Body of pancreas (tissue), 4 donors: ENCODE results near the gene PLD1. TPM values are rescaled to one million over a fixed set of nuclear protein-coding genes. Genes with fewer than 3 reads are reported as not detected.

Experiments
- ATAC-seq: fragments of 150-250 bp; one replicate; pipeline ENCODE4 v1.9.1; 2016
- DNase-seq, 4 donors: peaks; one replicate each; pipeline ENCODE4 v3.0.0-alpha.2; 2019
- H3K27ac ChIP-seq, 4 donors: fragments of 200-600 bp; sonication (generic); 1 replicate in 3 of 4; 2 replicates in 1 of 4; pipeline versions ENCODE4 v1.5.1 to v1.6.1; 2016 to 2019; ENCODE audit warnings: mild to moderate bottlenecking in 1 of 4, mixed read lengths in 1 of 4, moderate library complexity in 1 of 4
- H3K27me3 ChIP-seq, 2 donors: fragments of 200-600 bp; sonication (generic); one replicate each; pipeline ENCODE4 v1.6.0; 2016; ENCODE audit warnings: mild to moderate bottlenecking in 1 of 2
- H3K36me3 ChIP-seq, 2 donors: fragments of 200-600 bp; sonication (generic); replicated peaks in 1 of 2; 2 replicates each; pipeline ENCODE4 v1.5.1; 2016; ENCODE audit warnings: low read depth in 2 of 2; ENCODE audit not compliant: insufficient read depth in 1 of 2
- H3K4me1 ChIP-seq: fragments of 200-600 bp; sonication (generic); one replicate; pipeline ENCODE4 v1.6.0; 2016
- H3K4me3 ChIP-seq, 2 donors: fragments of 200-600 bp; sonication (generic); 1 replicate in 1 of 2; 2 replicates in 1 of 2; pipeline ENCODE4 v1.5.1; 2016 to 2019
- H3K9me3 ChIP-seq, 3 donors: fragments of 200-600 bp; sonication (generic); 1 replicate in 2 of 3; 2 replicates in 1 of 3; pipeline ENCODE4 v1.5.1; 2016
- CTCF ChIP-seq, 7 experiments: fragments of 450-650 bp in 4 of 7; fragments of 200-600 bp in 3 of 7; sonication (generic) in 3 of 7; IDR thresholded peaks; one replicate each; pipeline ENCODE4 v1.5.1; 2016 to 2019; ENCODE audit warnings: antibody characterized with exemption in 7 of 7
- POLR2A ChIP-seq, 3 donors: fragments of 450-650 bp; IDR thresholded peaks; one replicate each; pipeline ENCODE4 v1.6.1; 2016; ENCODE audit warnings: antibody characterized with exemption in 3 of 3, mild to moderate bottlenecking in 2 of 3
- WGBS, 2 donors: methylation state at CpG; one replicate each; pipeline ENCODE4 v1.1.5; 2017; 5-methylcytosine and 5-hydroxymethylcytosine counted together
- intact Hi-C: fragments of 100-400 bp; cut with DNase I; formaldehyde crosslinking; loops from one replicate; pipeline ENCODE4 v1.15.1; 2023
- total RNA-seq, 2 donors: library from RNA; depleted of rRNA; stranded (reverse); fragments of >200 nt; gene quantifications; one replicate each; pipeline ENCODE4 v1.1.0, GENCODE V29; 2016

The PLD1 gene
- total RNA-seq, 2 donors from 2014 or later: 60.4 to 96.2 TPM

GRCh38 chr3:171660188-171660587, 150.1 kb downstream of the PLD1 start:
- no peaks in the 10 kb centered on the region for H3K9me3 ChIP-seq
- H3K36me3 ChIP-seq: peaks cover 4 to 5% of the 10 kb centered on the region in 2 donors
- no peak overlapping the region for H3K27ac ChIP-seq
- H3K27me3 ChIP-seq: no peaks in the 10 kb centered on the region
- no peak overlapping the region for H3K4me3 ChIP-seq
- no peak for DNase-seq
- intact Hi-C loops: no loop called here
- WGBS, 2 donors: 81% methylated on average over 3 of the region's 3 CpGs
- no peak for ATAC-seq
- no peaks in the 10 kb centered on the region for H3K4me1 ChIP-seq
- TF ChIP-seq POLR2A (IDR thresholded peaks at IDR 0.05) (no peak), CTCF (IDR thresholded peaks at IDR 0.05) (no peak)

- intact Hi-C loops: no loop called here
- peaks cover 4 to 5% of the 10 kb centered on the region in 2 donors for H3K36me3 ChIP-seq
- 91 to 95% methylated on average over 3 of the region's 3 CpGs for WGBS, 2 donors
- H3K27ac ChIP-seq: no peak overlapping the region
- no peak for DNase-seq
- no peak for TF ChIP-seq POLR2A (IDR thresholded peaks at IDR 0.05)
- TF ChIP-seq CTCF (IDR thresholded peaks at IDR 0.05): no peak
- H3K9me3 ChIP-seq: no peaks in the 10 kb centered on the region
- H3K4me3 ChIP-seq: no peak overlapping the region
- H3K27me3 ChIP-seq: no peaks in the 10 kb centered on the region
- H3K4me1 ChIP-seq: no peaks in the 10 kb centered on the region
- ATAC-seq: no peak
These were observed 151.4 kb downstream of the PLD1 start for GRCh38 chr3:171658841-171659240.

- 36 to 47% methylated on average over 3 of the region's 3 CpGs for WGBS, 2 donors
- no peaks in the 10 kb centered on the region for H3K9me3 ChIP-seq
- ATAC-seq: peak; percentile 38
- H3K36me3 ChIP-seq: no peaks in the 10 kb centered on the region
- peak in 3 of 4 donors; percentile 26 to 49 (median 30) for DNase-seq
- TF ChIP-seq POLR2A (IDR thresholded peaks at IDR 0.05): no peak
- no peak for TF ChIP-seq CTCF (IDR thresholded peaks at IDR 0.05)
- intact Hi-C loops: no loop called here
- peak overlapping the region in 2 of 4 donors; percentile 3 to 39 for H3K27ac ChIP-seq
- no peaks in the 10 kb centered on the region for H3K27me3 ChIP-seq
- no peaks in the 10 kb centered on the region for H3K4me1 ChIP-seq
- no peak overlapping the region for H3K4me3 ChIP-seq
These were observed 155.5 kb downstream of the PLD1 start for GRCh38 chr3:171654809-171655208.

- no peaks in the 10 kb centered on the region for H3K9me3 ChIP-seq
- peak overlapping the region in 2 of 4 donors; percentile 3 to 39 for H3K27ac ChIP-seq
- WGBS, 2 donors: 63 to 75% methylated on average over 1 of the region's 1 CpG
These were observed 156.0 kb downstream of the PLD1 start for GRCh38 chr3:171654326-171654725.

More at GRCh38 chr3:171654326-171654725, 156.0 kb downstream of the PLD1 start:
- intact Hi-C loops: no loop called here
- ATAC-seq (no peak), DNase-seq (no peak)
- H3K4me1 ChIP-seq: no peaks in the 10 kb centered on the region
- TF ChIP-seq POLR2A (IDR thresholded peaks at IDR 0.05): no peak
- TF ChIP-seq CTCF (IDR thresholded peaks at IDR 0.05): no peak
- H3K36me3 ChIP-seq: no peaks in the 10 kb centered on the region
- no peak overlapping the region for H3K4me3 ChIP-seq
- H3K27me3 ChIP-seq: no peaks in the 10 kb centered on the region
